Hepatocyte (in vitro differentiated cells): ENCODE measurements around the gene MAPKBP1. TPM values are rescaled to one million over a fixed set of nuclear protein-coding genes. Genes with fewer than 3 reads are reported as not detected.

Experiments
- DNase-seq: peaks from one replicate; pipeline ENCODE4 v3.0.0-alpha.2; 2016; ENCODE audit warnings: low spot score
- H2AFZ ChIP-seq: fragments of 200-600 bp; sonication (generic); 2 replicates; pipeline ENCODE4 v1.6.0; 2016; ENCODE audit warnings: antibody characterized with exemption, mild to moderate bottlenecking
- H3K27ac ChIP-seq: fragments of 200-600 bp; sonication (generic); 2 replicates; pipeline ENCODE4 v1.5.1; 2016; ENCODE audit warnings: mild to moderate bottlenecking
- H3K27me3 ChIP-seq: fragments of 200-600 bp; sonication (generic); 2 replicates; pipeline ENCODE4 v1.6.1; 2016
- H3K36me3 ChIP-seq: fragments of 200-600 bp; sonication (generic); replicated peaks from 2 replicates; pipeline ENCODE4 v1.5.1; 2016; ENCODE audit warnings: low read depth; ENCODE audit not compliant: insufficient read depth
- H3K4me1 ChIP-seq: fragments of 200-600 bp; sonication (generic); 2 replicates; pipeline ENCODE4 v1.5.1; 2016; ENCODE audit warnings: mild to moderate bottlenecking, moderate library complexity; ENCODE audit not compliant: insufficient read depth
- H3K4me2 ChIP-seq: fragments of 200-600 bp; sonication (generic); 2 replicates; pipeline ENCODE4 v1.6.0; 2016
- H3K4me3 ChIP-seq: fragments of 200-600 bp; sonication (generic); 2 replicates; pipeline ENCODE4 v1.5.1; 2016; ENCODE audit warnings: mild to moderate bottlenecking
- H3K79me2 ChIP-seq: fragments of 200-600 bp; sonication (generic); 2 replicates; pipeline ENCODE4 v1.6.0; 2017; ENCODE audit warnings: mild to moderate bottlenecking
- H3K9me2 ChIP-seq: fragments of 200-600 bp; sonication (generic); replicated peaks from 2 replicates; pipeline ENCODE4 v1.6.0; 2017; ENCODE audit warnings: mild to moderate bottlenecking; ENCODE audit not compliant: insufficient read depth
- H3K9me3 ChIP-seq: fragments of 200-600 bp; sonication (generic); 2 replicates; pipeline ENCODE4 v1.5.1; 2016; ENCODE audit warnings: low read depth, mild to moderate bottlenecking
- H4K20me1 ChIP-seq: fragments of 200-600 bp; sonication (generic); 2 replicates; pipeline ENCODE4 v1.6.0; 2016; ENCODE audit warnings: mild to moderate bottlenecking; ENCODE audit not compliant: insufficient read depth, poor library complexity, severe bottlenecking
- EZH2 ChIP-seq: fragments of 200-600 bp; sonication (generic); IDR thresholded peaks from 2 replicates; pipeline ENCODE4 v1.6.1; 2016; ENCODE audit warnings: antibody characterized with exemption, mild to moderate bottlenecking, borderline replicate concordance
- EZH2phosphoT487 ChIP-seq: fragments of 200-600 bp; sonication (generic); IDR thresholded peaks from one replicate; pipeline ENCODE4 v1.6.1; 2018; ENCODE audit warnings: antibody characterized with exemption, mild to moderate bottlenecking, low read depth, moderate library complexity; ENCODE audit not compliant: unreplicated experiment, severe bottlenecking
- WGBS: methylation state at CpG from one replicate; pipeline ENCODE4 v1.1.6; 2016; ENCODE audit warnings: low lambda C conversion rate; ENCODE audit errors: missing lambda C conversion rate; 5-methylcytosine and 5-hydroxymethylcytosine counted together
- polyA plus RNA-seq: library from polyadenylated mRNA; unstranded; fragments of >200 nt; fragmentation: Nextera tagmentation; extraction: Ambion mirVana; gene quantifications from 2 replicates; pipeline ENCODE4 v1.2.1, GENCODE V29; 2016
- total RNA-seq: library from RNA; depleted of rRNA; stranded (reverse); fragments of >200 nt; gene quantifications from 2 replicates; pipeline ENCODE4 v1.2.3, GENCODE V29; 2014
- TF ChIP-seq, protein P1 (sequence below): fragments of 200-600 bp; sonication (generic); IDR thresholded peaks from 2 replicates; pipeline ENCODE4 v1.5.1; 2016; ENCODE audit warnings: antibody characterized with exemption, mild to moderate bottlenecking; ENCODE audit not compliant: poor library complexity

The MAPKBP1 gene
- total and polyA plus RNA-seq, 2 experiments from 2014 or later = 18.6 to 24.5 TPM

DNA sequence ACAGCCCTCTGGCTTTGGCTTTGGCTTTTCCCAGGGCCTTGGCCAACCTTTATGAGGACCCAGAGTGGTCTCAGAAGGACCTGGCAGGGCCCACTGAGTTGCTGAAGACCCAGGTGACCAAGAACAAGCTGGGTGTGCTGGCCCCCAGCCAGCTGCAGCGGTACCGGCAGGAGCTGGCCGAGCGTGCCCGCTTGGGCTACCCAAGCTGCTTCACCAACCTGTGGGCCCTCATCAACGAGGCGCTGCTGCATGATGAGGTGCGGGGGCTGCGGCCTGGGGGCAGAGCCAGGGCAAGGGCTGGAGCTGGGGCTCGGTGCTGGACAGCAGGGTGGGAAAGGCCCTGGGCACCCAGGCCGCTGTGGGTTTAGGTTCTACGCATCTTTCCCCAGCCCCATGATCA lies 70.5 kb downstream of the MAPKBP1 start:
- Histone ChIP-seq H3K9me3 (no peaks in the 10 kb centered on the region), H3K79me2 (no peaks in the 10 kb centered on the region), H2AFZ (no peak overlapping the region), H3K36me3 (no peaks in the 10 kb centered on the region), H3K27me3 (no peaks in the 10 kb centered on the region), H3K4me2 (no peak overlapping the region), H3K27ac (no peak overlapping the region), H3K4me1 (no peaks in the 10 kb centered on the region), H4K20me1 (no peaks in the 10 kb centered on the region), H3K4me3 (no peak overlapping the region), H3K9me2 (no peaks in the 10 kb centered on the region)
- TF ChIP-seq EZH2 (no peak), EZH2phosphoT487 (no peak)
- TF ChIP-seq, protein P1, sequence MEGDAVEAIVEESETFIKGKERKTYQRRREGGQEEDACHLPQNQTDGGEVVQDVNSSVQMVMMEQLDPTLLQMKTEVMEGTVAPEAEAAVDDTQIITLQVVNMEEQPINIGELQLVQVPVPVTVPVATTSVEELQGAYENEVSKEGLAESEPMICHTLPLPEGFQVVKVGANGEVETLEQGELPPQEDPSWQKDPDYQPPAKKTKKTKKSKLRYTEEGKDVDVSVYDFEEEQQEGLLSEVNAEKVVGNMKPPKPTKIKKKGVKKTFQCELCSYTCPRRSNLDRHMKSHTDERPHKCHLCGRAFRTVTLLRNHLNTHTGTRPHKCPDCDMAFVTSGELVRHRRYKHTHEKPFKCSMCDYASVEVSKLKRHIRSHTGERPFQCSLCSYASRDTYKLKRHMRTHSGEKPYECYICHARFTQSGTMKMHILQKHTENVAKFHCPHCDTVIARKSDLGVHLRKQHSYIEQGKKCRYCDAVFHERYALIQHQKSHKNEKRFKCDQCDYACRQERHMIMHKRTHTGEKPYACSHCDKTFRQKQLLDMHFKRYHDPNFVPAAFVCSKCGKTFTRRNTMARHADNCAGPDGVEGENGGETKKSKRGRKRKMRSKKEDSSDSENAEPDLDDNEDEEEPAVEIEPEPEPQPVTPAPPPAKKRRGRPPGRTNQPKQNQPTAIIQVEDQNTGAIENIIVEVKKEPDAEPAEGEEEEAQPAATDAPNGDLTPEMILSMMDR = no peak
- 88% methylated on average over 12 of the region's 12 CpGs for WGBS
- no peak for DNase-seq

DNA sequence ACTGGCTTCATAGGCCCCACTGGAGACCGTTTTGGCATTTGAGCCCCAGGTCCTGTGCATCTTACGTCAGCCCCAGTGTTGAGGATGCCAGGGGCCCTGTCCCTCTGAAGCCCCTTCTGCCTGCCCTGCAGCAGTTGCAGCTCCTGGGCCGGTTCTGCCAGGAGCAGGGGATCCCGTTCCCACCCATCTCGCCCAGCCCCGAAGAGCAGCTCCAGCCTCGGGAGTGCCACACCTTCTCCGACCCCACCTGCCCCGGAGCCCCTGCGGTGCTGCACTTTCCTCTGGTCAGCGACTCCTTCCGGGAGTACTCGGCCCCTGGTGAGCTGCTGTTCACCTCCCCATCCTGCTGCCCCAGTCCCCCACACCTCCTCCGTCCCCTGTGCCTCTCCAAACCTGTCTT lies 72.9 kb downstream of the MAPKBP1 start:
- H4K20me1 ChIP-seq = no peaks in the 10 kb centered on the region
- no peak overlapping the region for H3K4me2 ChIP-seq
- 88% methylated on average over 11 of the region's 14 CpGs for WGBS
- no peaks in the 10 kb centered on the region for H3K36me3 ChIP-seq
- no peaks in the 10 kb centered on the region for H3K79me2 ChIP-seq
- DNase-seq = no peak
- no peak overlapping the region for H2AFZ ChIP-seq
- H3K27ac ChIP-seq = no peak overlapping the region
- no peak for TF ChIP-seq EZH2phosphoT487
- TF ChIP-seq, protein P1 = no peak
- no peak for TF ChIP-seq EZH2
- no peaks in the 10 kb centered on the region for H3K4me1 ChIP-seq
- no peak overlapping the region for H3K4me3 ChIP-seq
- H3K9me3 ChIP-seq = no peaks in the 10 kb centered on the region
- no peaks in the 10 kb centered on the region for H3K9me2 ChIP-seq
- no peaks in the 10 kb centered on the region for H3K27me3 ChIP-seq

DNA sequence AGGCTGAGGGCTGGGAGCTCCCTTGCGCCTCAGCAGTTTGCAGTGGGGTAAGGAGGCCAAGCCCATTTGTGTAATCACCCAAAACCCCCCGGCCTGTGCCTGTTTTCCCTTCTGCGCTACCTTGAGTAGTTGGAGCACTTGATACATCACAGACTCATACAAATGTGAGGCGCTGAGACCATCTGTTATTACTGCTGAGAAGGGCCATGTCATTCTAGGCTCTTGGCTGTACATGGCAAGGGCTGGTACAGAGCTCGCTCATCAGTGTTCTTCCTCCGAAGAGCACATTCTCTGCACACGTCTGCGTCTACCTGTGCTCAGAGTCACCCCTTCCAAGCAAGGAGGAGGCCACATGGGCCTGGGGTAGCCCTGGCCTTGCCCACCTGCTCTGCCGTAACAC lies 73.7 kb downstream of the MAPKBP1 start:
- DNase-seq = no peak
- Histone ChIP-seq H3K36me3 (no peaks in the 10 kb centered on the region), H3K4me3 (no peak overlapping the region), H3K79me2 (no peaks in the 10 kb centered on the region), H3K9me2 (no peaks in the 10 kb centered on the region), H3K4me1 (no peaks in the 10 kb centered on the region), H3K27me3 (no peaks in the 10 kb centered on the region), H2AFZ (no peak overlapping the region), H3K9me3 (no peaks in the 10 kb centered on the region), H4K20me1 (no peaks in the 10 kb centered on the region), H3K4me2 (no peak overlapping the region), H3K27ac (no peak overlapping the region)
- TF ChIP-seq, protein P1 = no peak
- TF ChIP-seq EZH2phosphoT487 (no peak), EZH2 (no peak)
- 94% methylated on average over 9 of the region's 9 CpGs for WGBS

DNA sequence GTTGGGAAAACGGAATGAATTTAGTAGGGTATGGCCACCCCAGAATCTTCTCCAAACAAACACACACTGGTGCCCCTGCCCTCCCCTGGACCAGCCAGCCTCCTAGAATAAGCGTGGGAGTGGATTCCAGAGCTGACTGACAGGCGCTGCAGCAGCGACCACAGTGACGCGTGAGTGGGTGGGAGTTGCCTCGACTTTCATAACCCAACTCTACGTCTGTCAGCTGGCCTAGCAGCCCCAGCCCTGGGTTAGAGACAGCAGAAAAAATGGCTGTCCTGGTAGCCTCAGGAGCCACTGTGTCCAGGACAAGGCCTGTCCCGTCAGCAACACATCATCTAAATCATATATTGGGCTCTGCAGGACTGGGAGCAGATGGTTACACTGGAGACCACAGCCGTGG lies 74.3 kb downstream of the MAPKBP1 start:
- H2AFZ ChIP-seq = no peak overlapping the region
- no peak for TF ChIP-seq EZH2phosphoT487
- TF ChIP-seq EZH2 = no peak
- TF ChIP-seq, protein P1 = no peak
- WGBS = 96% methylated on average over 10 of the region's 10 CpGs
- no peak overlapping the region for H3K4me3 ChIP-seq
- no peak for DNase-seq
- no peaks in the 10 kb centered on the region for H3K36me3 ChIP-seq
- no peaks in the 10 kb centered on the region for H3K9me2 ChIP-seq
- no peaks in the 10 kb centered on the region for H3K79me2 ChIP-seq
- no peak overlapping the region for H3K4me2 ChIP-seq
- no peaks in the 10 kb centered on the region for H3K4me1 ChIP-seq
- no peaks in the 10 kb centered on the region for H3K27me3 ChIP-seq
- no peaks in the 10 kb centered on the region for H3K9me3 ChIP-seq
- H3K27ac ChIP-seq = no peak overlapping the region
- H4K20me1 ChIP-seq = no peaks in the 10 kb centered on the region
